Coronary artery (tissue), 2 donors: ENCODE data around the gene FCSK.

Source experiments
- DNase-seq: peaks from one replicate; pipeline ENCODE4 v3.0.0-alpha.2; 2017; ENCODE audit warnings: low spot score
- H3K27ac ChIP-seq, 2 donors: fragments of 200-600 bp; sonication (generic); one replicate each; pipeline ENCODE4 v1.5.1; 2016 to 2019
- H3K4me3 ChIP-seq: fragments of 200-600 bp; sonication (generic); 2 replicates; pipeline ENCODE4 v1.5.1; 2016; ENCODE audit warnings: mild to moderate bottlenecking, moderate library complexity
- TF ChIP-seq, protein P1 (sequence below): fragments of 200-600 bp; sonication (generic); IDR thresholded peaks from one replicate; pipeline ENCODE4 v1.5.1; 2019; ENCODE audit warnings: antibody characterized with exemption

Gene FCSK

DNA sequence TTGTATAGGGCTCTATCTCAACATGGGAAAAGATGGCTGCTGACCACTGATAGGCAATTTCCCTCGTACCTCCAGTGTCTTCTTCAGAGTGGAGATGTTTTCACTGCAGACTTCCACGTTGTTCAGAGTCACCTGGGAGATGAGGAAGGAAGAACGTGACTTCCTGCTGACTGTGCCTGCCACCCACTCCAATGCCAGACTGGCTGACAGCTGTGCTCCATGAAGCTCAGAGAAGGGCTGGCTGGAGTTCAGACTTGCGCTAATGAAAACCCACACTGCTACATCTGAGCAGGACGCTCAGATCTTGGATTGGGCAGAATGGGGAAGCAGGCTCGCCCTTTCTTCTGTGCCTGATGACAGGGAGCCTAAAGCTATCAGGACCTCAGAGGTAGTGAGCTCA, 35.9 kb downstream of the FCSK start:
- DNase-seq: no peak
- Histone ChIP-seq H3K4me3 (no peak overlapping the region), H3K27ac (no peak overlapping the region)
- TF ChIP-seq, protein P1, sequence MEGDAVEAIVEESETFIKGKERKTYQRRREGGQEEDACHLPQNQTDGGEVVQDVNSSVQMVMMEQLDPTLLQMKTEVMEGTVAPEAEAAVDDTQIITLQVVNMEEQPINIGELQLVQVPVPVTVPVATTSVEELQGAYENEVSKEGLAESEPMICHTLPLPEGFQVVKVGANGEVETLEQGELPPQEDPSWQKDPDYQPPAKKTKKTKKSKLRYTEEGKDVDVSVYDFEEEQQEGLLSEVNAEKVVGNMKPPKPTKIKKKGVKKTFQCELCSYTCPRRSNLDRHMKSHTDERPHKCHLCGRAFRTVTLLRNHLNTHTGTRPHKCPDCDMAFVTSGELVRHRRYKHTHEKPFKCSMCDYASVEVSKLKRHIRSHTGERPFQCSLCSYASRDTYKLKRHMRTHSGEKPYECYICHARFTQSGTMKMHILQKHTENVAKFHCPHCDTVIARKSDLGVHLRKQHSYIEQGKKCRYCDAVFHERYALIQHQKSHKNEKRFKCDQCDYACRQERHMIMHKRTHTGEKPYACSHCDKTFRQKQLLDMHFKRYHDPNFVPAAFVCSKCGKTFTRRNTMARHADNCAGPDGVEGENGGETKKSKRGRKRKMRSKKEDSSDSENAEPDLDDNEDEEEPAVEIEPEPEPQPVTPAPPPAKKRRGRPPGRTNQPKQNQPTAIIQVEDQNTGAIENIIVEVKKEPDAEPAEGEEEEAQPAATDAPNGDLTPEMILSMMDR: no peak

DNA sequence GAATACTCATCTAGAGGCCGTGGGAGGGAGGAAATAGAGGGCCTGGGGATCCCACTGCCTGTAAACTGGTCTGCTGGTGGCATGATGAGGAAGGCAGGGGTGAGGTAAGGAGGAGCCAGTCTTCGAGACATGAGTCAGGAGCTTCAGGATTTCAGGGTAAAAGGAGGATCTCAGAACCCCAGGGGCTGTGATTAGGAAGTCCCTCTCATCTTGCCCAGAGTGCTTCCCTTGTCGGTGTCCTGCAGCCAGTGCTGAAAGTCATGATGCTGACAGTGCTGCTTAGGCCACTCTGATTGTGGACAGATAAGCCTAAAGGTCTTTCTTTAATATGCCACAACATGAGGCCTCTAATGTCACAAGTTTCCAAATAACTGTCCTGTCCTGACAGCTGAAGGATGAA, 39.4 kb downstream of the FCSK start:
- H3K27ac ChIP-seq: no peak overlapping the region
- TF ChIP-seq, protein P1: no peak

DNA sequence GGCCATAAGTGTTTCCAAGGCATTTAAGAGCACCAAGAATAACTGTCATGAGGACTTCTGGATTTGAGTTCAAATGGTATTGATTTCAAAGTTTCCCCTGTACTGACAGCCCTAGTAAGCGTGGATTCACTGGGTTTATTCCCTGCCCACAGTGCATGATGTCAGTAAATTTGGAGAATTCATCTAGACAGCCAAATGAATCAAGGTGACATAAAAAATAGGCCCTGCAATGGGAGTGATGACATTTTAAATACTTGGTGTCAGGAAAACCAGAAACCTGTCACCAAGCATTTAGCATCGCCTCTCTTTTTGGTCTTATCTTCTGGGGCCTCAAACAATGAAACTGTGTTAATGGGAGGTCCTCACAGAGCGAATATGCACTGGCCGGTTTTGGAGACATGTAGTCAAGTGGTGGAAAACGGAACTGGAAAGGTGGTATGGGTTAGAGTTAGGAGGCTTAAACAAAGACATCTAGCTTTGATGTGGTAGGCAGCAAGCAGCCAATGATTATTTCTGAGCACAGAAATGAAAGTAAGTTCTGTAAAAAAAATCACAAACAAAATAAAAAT, 39.9 kb downstream of the FCSK start:
- no peak overlapping the region for H3K27ac ChIP-seq
- DNase-seq: no peak
- no peak overlapping the region for H3K4me3 ChIP-seq
- TF ChIP-seq, protein P1: no peak

More for the DNA sequence above, 39.4 kb downstream of the FCSK start:
- DNase-seq: no peak
- no peak overlapping the region for H3K4me3 ChIP-seq

DNA sequence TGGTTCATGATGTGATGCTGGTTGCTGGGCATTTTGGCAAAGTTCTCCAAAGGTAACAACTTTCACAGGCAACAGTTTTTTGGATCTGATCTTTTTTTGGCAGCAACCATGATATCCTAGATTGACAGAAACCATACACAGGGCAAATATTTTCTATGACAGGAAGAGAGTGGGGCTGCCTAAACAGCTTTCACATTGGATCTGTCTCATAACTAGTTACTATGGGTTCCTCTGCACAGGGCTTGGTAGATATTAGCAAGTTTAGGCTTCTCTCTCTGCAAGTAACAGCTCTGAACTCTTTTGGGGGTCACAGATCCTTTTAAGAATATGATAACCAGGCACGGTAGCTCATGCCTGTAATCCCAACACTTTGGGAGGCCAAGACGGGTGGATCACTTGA, 40.4 kb downstream of the FCSK start:
- DNase-seq: no peak
- TF ChIP-seq, protein P1: no peak
- Histone ChIP-seq H3K27ac (no peak overlapping the region), H3K4me3 (no peak overlapping the region)

DNA sequence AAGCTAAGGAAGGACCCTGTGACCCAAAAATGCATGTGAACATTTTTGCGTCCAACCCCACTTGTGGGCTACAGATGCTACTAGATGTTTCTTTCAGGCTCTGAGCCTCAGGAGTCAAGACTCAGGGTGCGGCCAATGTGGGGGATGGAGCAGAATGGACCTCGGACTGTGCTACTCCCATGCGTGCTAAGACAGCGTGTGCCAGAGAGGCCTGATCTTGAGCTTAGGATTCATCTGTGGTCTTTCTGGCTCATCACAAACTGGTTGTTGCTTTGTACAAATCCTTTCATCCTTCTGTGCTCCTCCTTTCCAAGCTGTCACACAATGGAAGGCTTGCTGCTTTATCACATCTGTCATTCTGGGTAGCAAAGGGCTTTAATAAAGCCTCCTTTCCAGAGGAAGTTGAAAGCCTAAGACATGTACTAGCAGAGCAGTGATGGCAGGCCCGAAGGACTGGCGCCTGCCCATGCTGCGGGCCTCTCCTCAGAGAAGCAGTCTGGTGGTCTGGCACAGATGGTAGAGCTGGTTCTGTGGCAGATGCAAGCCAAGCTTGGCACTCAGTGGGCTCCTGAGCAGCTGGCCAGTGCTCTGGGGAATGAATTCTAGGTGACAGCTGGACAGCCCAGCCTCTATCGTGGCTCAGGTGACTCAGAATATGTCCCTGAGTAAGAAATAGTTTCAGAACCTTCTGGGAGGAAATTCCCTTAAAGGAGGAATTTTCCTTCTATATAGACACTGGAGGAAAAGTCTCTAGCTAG, 41.2 kb downstream of the FCSK start:
- no peak for DNase-seq
- Histone ChIP-seq H3K4me3 (no peak overlapping the region), H3K27ac (no peak overlapping the region)
- TF ChIP-seq, protein P1: no peak

DNA sequence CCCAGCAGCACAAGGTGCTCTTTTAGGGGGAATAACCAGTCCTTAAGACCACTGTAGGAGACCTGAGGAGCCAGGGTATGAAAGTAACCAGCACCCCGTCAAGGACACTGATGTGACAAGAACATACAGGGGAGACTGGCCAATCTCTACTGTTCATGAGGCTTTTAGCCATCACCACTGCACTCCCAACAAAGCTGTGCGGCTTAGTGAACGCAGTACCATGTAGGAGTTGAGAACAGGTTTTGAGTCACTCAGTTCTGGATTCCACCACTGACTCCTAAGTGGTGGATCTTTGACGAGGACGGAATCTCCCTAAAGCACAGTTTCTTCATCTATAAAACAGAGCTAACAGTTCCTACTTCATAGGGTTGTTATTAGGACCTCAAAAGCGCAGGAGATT, 42.1 kb downstream of the FCSK start:
- no peak for DNase-seq
- TF ChIP-seq, protein P1: no peak

DNA sequence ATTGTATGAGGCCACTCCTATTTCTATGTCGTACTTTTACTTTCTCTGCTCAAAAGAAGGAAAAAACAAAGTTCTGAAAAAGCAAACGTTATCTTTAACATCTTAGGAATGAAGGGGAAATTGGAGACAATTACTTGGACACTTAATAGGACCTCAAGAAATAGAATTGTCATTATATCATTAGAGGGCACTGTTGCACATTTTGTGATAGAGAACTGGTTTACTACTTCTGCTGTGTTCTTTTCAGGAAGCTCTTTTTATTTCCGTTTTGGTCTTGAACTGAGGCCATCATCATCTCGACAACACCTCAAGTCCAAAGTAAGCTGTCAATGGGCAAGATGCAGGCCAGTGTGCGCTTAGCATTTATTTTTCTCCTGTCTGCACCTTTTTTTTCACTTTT, 54.4 kb downstream of the FCSK start:
- no peak for DNase-seq
- TF ChIP-seq, protein P1: no peak
- H3K27ac ChIP-seq: no peak overlapping the region

More for the DNA sequence above, 42.1 kb downstream of the FCSK start:
- H3K27ac ChIP-seq: no peak overlapping the region
- H3K4me3 ChIP-seq: no peak overlapping the region

More for the DNA sequence above, 54.4 kb downstream of the FCSK start:
- H3K4me3 ChIP-seq: no peak overlapping the region
